Cardiac muscle cell (in vitro differentiated cells and primary cell): ENCODE measurements around the gene PRKACA. TPM values are rescaled to one million over a fixed set of nuclear protein-coding genes. Genes with fewer than 3 reads are reported as not detected.

Source experiments
- DNase-seq, 2 donors: peaks; one replicate each; pipeline versions ENCODE4 v3.0.0 to v3.0.0-alpha.2; 2010 to 2017; ENCODE audit warnings: low read depth in 1 of 2, low spot score in 1 of 2
- H3K27ac ChIP-seq: fragments of 200-600 bp; sonication (generic); 2 replicates; pipeline ENCODE4 v1.5.1; 2016
- H3K27me3 ChIP-seq: fragments of 200-600 bp; sonication (generic); 2 replicates; pipeline ENCODE4 v1.6.0; 2016; ENCODE audit warnings: control low read depth
- H3K36me3 ChIP-seq: fragments of 200-600 bp; sonication (generic); 2 replicates; pipeline ENCODE4 v1.5.1; 2016; ENCODE audit warnings: control low read depth
- H3K4me1 ChIP-seq: fragments of 200-600 bp; sonication (generic); 2 replicates; pipeline ENCODE4 v1.8.1; 2017; ENCODE audit warnings: low read depth, mild to moderate bottlenecking, mixed run types
- H3K4me3 ChIP-seq: fragments of 200-600 bp; sonication (generic); 2 replicates; pipeline ENCODE4 v1.5.1; 2016; ENCODE audit warnings: mild to moderate bottlenecking
- H3K9me3 ChIP-seq: fragments of 200-600 bp; sonication (generic); 2 replicates; pipeline ENCODE4 v1.5.1; 2017; ENCODE audit warnings: low read depth, mild to moderate bottlenecking, control low read depth
- polyA plus RNA-seq: library from polyadenylated mRNA; unstranded; fragments of >200 nt; fragmentation: Nextera tagmentation; extraction: Ambion mirVana; gene quantifications from 2 replicates; pipeline ENCODE4 v1.2.1, GENCODE V29; 2016
- total RNA-seq: library from RNA; depleted of rRNA; stranded (reverse); fragments of >200 nt; gene quantifications from 2 replicates; pipeline ENCODE4 v1.2.3, GENCODE V29; 2016
- TF ChIP-seq, protein P1 (sequence below): IDR thresholded peaks from 2 replicates; pipeline ENCODE4 v1.5.1; 2012; ENCODE audit warnings: low read depth, mild to moderate bottlenecking, low read length

PRKACA gene
- total and polyA plus RNA-seq, 2 experiments from 2014 or later = 30.6 to 95.2 TPM

DNA sequence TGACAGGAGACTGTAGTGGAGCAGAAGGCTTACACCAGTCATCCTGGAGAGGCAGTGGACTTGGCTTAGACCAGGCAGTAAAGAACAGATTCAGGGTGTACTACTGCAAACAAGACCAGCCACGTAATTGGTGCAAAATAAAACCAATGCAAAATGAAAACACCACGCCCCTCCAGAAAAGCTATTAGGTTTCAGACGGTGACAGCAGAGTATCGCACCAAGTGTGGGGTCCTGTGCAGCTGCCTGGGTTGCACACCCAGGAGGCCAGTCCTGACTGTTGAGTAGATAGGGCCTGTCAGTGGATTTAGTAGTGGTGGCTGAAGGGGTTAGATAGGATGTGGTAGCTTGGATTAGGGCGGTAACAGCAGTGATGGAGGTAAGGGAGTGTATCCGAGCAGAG is 5.4 kb upstream of the PRKACA start:
- no peak overlapping the region for H3K27ac ChIP-seq

DNA sequence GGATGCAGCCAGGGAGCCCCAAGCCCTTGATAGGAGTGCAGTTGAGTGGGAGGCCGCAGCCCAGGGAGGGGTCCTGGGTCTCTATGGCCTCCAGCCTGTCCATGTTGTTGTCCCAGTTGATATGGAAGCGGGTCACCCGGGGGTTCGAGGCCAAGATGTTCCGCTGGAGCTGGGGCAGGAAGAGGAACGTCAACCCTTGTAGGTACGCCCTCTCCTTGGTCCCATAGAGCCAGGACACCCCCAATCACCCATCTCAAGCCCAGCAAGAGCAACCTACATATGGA is 2.9 kb upstream of the PRKACA start:
- Histone ChIP-seq H3K36me3 (no peaks in the 10 kb centered on the region), H3K4me3 (no peak overlapping the region), H3K9me3 (no peaks in the 10 kb centered on the region), H3K27ac (peak overlapping the region; percentile 95), H3K4me1 (peaks cover 31% of the 10 kb centered on the region), H3K27me3 (no peaks in the 10 kb centered on the region)
- no peak for DNase-seq
- TF ChIP-seq, protein P1, sequence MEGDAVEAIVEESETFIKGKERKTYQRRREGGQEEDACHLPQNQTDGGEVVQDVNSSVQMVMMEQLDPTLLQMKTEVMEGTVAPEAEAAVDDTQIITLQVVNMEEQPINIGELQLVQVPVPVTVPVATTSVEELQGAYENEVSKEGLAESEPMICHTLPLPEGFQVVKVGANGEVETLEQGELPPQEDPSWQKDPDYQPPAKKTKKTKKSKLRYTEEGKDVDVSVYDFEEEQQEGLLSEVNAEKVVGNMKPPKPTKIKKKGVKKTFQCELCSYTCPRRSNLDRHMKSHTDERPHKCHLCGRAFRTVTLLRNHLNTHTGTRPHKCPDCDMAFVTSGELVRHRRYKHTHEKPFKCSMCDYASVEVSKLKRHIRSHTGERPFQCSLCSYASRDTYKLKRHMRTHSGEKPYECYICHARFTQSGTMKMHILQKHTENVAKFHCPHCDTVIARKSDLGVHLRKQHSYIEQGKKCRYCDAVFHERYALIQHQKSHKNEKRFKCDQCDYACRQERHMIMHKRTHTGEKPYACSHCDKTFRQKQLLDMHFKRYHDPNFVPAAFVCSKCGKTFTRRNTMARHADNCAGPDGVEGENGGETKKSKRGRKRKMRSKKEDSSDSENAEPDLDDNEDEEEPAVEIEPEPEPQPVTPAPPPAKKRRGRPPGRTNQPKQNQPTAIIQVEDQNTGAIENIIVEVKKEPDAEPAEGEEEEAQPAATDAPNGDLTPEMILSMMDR = no peak

More for the DNA sequence above, 5.4 kb upstream of the PRKACA start:
- Histone ChIP-seq H3K4me1 (peaks cover 18% of the 10 kb centered on the region), H3K9me3 (no peaks in the 10 kb centered on the region), H3K27me3 (no peaks in the 10 kb centered on the region), H3K4me3 (no peak overlapping the region), H3K36me3 (no peaks in the 10 kb centered on the region)
- no peak for DNase-seq
- TF ChIP-seq, protein P1 = no peak

DNA sequence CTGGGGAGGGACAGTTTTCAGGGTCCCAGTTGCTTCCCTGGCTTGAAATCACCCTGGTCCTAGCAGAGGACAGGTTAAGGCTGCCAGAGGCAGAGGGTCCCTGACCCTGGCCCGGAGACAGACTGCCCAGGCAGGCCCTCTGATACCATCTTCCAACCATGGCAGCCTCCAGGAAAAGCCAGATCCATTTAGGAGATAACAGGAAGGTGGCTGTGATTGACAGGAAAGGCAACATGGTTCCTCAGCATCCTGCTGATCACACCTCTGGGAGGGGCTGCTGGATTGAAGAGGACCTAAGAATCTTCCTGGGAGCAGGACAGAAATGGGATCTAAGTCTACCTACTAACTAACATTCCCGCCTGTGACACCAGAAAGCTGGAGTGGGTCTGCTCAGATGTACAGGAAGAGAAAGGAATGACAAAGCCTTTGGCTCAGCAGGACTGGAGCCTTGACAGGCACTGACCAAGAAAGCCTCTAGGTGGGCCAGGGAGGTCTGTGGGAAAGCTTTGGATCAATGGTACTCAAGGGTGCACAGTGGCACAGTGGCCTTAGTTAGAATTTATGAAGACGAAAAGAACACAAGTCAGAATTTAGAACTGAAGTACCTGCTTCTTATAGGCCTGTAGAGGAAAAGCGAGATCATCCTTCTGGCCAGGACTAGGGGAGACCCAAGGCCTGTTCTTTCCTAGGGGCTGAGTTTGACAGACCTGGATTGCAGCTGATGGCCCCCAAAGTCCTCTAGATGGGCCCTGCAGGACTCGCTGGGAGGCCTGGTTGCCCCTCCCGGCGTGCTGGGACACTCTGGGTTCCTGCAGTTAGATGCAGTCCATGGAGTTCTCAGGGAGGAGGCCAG is 2.3 kb upstream of the PRKACA start:
- peak overlapping the region; percentile 95 for H3K27ac ChIP-seq
- H3K4me3 ChIP-seq = no peak overlapping the region
- H3K9me3 ChIP-seq = no peaks in the 10 kb centered on the region
- no peaks in the 10 kb centered on the region for H3K27me3 ChIP-seq
- TF ChIP-seq, protein P1 = no peak
- H3K4me1 ChIP-seq = peaks cover 32% of the 10 kb centered on the region
- no peaks in the 10 kb centered on the region for H3K36me3 ChIP-seq
- DNase-seq = no peak

DNA sequence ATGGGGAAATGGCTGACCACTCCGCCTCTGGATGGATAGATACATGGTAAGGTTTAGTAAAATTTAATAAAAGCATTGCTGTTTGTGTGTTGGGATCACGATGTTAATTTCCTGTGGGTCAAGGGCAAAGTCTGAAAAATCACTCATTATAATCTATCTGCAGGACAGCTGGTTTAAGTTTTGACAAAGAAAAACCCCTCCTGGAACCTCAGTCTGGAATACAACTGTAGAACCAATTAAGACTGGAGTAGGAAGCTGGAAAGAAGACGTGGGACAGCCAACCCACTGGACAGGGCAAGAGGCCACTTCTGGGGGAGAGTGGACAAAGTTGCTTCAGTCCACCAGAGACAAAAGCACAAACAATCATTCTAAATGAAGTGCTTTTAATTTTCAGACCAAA is 1.6 kb upstream of the PRKACA start:
- no peak for DNase-seq
- Histone ChIP-seq H3K9me3 (no peaks in the 10 kb centered on the region), H3K4me1 (peaks cover 32% of the 10 kb centered on the region), H3K27ac (peak overlapping the region; percentile 95), H3K27me3 (no peaks in the 10 kb centered on the region), H3K4me3 (no peak overlapping the region), H3K36me3 (no peaks in the 10 kb centered on the region)
- TF ChIP-seq, protein P1 = no peak

DNA sequence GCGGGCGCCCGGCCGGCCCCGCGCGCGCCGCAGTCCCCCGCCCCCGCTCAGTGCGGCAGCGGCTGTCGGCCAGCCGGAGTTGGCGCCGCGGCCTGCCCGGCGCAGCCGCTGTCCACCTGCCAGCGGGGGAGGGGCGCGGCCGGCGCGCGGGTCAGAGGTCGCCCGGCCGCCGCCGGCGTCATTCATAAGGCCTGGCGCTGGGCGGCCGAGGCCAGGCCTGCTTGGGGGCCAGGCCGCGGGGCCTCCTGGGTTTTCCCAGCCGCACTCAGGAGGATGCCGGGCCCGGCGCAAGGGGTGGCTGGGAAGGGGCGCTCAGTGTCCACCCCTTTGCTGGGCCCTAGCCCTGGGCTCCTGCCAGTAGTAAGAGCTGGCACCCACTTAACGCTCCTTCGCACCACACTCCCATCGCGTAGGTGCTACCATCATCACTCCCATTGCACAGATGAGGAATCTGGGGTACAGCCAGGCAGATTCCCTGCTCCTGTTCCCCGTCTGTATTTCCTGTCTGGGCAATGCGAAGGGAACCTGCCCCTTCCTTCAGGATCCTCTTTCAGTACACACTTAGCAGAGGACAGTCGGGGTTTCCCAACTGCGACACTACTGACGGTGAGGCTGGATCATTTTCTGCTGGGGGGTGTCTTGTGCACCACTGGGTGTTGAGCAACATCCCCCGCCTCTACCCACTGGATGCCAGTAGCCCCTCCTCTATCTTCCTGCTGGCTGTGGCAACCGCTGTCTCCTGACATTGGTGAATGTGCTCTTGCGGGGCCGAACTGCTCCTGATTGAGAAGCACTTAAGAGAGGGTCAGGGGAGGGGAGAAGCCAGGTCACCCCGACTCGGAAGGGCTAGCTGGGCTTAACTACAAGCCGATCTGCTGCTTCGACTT is 846 bp upstream of the PRKACA start:
- Histone ChIP-seq H3K27ac (peak overlapping the region; percentile 95), H3K4me1 (peaks cover 35% of the 10 kb centered on the region), H3K36me3 (no peaks in the 10 kb centered on the region), H3K4me3 (peak overlapping the region; percentile 24), H3K9me3 (no peaks in the 10 kb centered on the region), H3K27me3 (no peaks in the 10 kb centered on the region)
- TF ChIP-seq, protein P1 = no peak
- peak; percentile 32 to 84 for DNase-seq
